ENCODE measurements around the gene DMD. TPM values are rescaled to one million over a fixed set of nuclear protein-coding genes. Genes with fewer than 3 reads are reported as not detected.

The DMD gene
- total RNA-seq, 1 experiment from 2014 or later: 2.2 TPM

- no TSS peak for BruUV-seq (replicated peaks)
- intact Hi-C loops (cut with micrococcal nuclease; ENCODE audit: unreplicated experiment) (no loop called here), in situ Hi-C loops (cut with HindIII; ENCODE audit: low pct_unique_long_range_greater_than_20kb, low sequenced_read_pairs) (no loop called here)
- no peak overlapping the region for H3K27ac ChIP-seq (ENCODE audit: low read length)
- POLR2A ChIA-PET: no interaction called here
- TF ChIP-seq TCF7L2 (IDR thresholded peaks at IDR 0.05; ENCODE audit: low read depth, low read length) (no peak), POLR2AphosphoS5 (IDR thresholded peaks at IDR 0.05; ENCODE audit: low read depth, low read length) (no peak), SIN3A (IDR thresholded peaks at IDR 0.05; ENCODE audit: borderline replicate concordance, insufficient read depth, low read depth, low read length) (no peak), CTCF (IDR thresholded peaks at IDR 0.05) (no peak), REST (IDR thresholded peaks at IDR 0.05; ENCODE audit: insufficient read depth in 1 of 2, low read depth in 2 of 2, low read length in 1 of 2) (no peak)
- H3K4me3 ChIP-seq (ENCODE audit: low read depth in 2 of 2, low read length in 2 of 2): no peak overlapping the region
- DNase-seq (ENCODE audit: low read depth, low spot score) (no peak), ATAC-seq (no peak)
- H3K9me3 ChIP-seq (ENCODE audit: control insufficient read depth, insufficient read depth, low read depth, low read length): no peaks in the 10 kb centered on the region
- no peaks in the 10 kb centered on the region for H3K36me3 ChIP-seq (ENCODE audit: control insufficient read depth, insufficient read depth, low read length)
- H3K27me3 ChIP-seq (ENCODE audit: control insufficient read depth, insufficient read depth, low read length): no peaks in the 10 kb centered on the region
- H3K4me1 ChIP-seq (ENCODE audit: control insufficient read depth, insufficient read depth, low read length): no peaks in the 10 kb centered on the region
- CTCF ChIA-PET: no interaction called here
These were observed 639.8 kb downstream of the DMD start for GRCh38 chrX:32571579-32571978.

- Histone ChIP-seq H3K9me3 (ENCODE audit: control insufficient read depth, insufficient read depth, low read depth, low read length) (no peaks in the 10 kb centered on the region), H3K36me3 (ENCODE audit: control insufficient read depth, insufficient read depth, low read length) (no peaks in the 10 kb centered on the region), H3K27ac (ENCODE audit: low read length) (no peak overlapping the region), H3K4me1 (ENCODE audit: control insufficient read depth, insufficient read depth, low read length) (no peaks in the 10 kb centered on the region), H3K27me3 (ENCODE audit: control insufficient read depth, insufficient read depth, low read length) (no peaks in the 10 kb centered on the region), H3K4me3 (ENCODE audit: low read depth in 2 of 2, low read length in 2 of 2) (no peak overlapping the region)
- no peak for DNase-seq (ENCODE audit: low read depth, low spot score)
- BruUV-seq (replicated peaks): no TSS peak
- POLR2A ChIA-PET: no interaction called here
- TF ChIP-seq CTCF (IDR thresholded peaks at IDR 0.05) (no peak), POLR2AphosphoS5 (IDR thresholded peaks at IDR 0.05; ENCODE audit: low read depth, low read length) (no peak), TCF7L2 (IDR thresholded peaks at IDR 0.05; ENCODE audit: low read depth, low read length) (no peak), SIN3A (IDR thresholded peaks at IDR 0.05; ENCODE audit: borderline replicate concordance, insufficient read depth, low read depth, low read length) (no peak), REST (IDR thresholded peaks at IDR 0.05; ENCODE audit: insufficient read depth in 1 of 2, low read depth in 2 of 2, low read length in 1 of 2) (no peak)
- CTCF ChIA-PET: no interaction called here
- ATAC-seq: no peak
- intact Hi-C loops (cut with micrococcal nuclease; ENCODE audit: unreplicated experiment): no loop called here
- in situ Hi-C loops (cut with HindIII; ENCODE audit: low pct_unique_long_range_greater_than_20kb, low sequenced_read_pairs): no loop called here
These were observed 649.1 kb downstream of the DMD start for GRCh38 chrX:32562261-32562660.

Measured in Panc1 (cell line).